HepG2 (cell line): ENCODE measurements around the gene URI1. TPM values are rescaled to one million over a fixed set of nuclear protein-coding genes. Genes with fewer than 3 reads are reported as not detected.

Experiments
- DMAP1 ChIP-seq: IDR thresholded peaks from 2 replicates; pipeline ENCODE4 v1.6.1; 2016
- DZIP1 ChIP-seq: sonication (generic); formaldehyde crosslinking; IDR thresholded peaks from 2 replicates; pipeline ENCODE4 v1.5.0; 2020; ENCODE audit warnings: mild to moderate bottlenecking, missing genetic modification reagents
- FOSL1 ChIP-seq: sonication (generic); formaldehyde crosslinking; IDR thresholded peaks from 2 replicates; pipeline ENCODE4 v1.9.0; 2021; ENCODE audit warnings: missing genetic modification reagents, borderline replicate concordance
- HNF1A ChIP-seq, 2 experiments: sonication (generic) in 1 of 2; formaldehyde crosslinking in 1 of 2; IDR thresholded peaks; 2 replicates each; pipeline versions ENCODE4 v1.4.0 to v1.6.1; 2016 to 2020; ENCODE audit warnings: borderline replicate concordance in 1 of 2, low read depth in 1 of 2, mild to moderate bottlenecking in 1 of 2, missing genetic modification reagents in 1 of 2
- KIAA2018 ChIP-seq: sonication (generic); formaldehyde crosslinking; IDR thresholded peaks from 2 replicates; pipeline ENCODE4 v1.5.0; 2020; ENCODE audit warnings: mild to moderate bottlenecking, missing genetic modification reagents, borderline replicate concordance
- MIER2 ChIP-seq: IDR thresholded peaks from 2 replicates; pipeline ENCODE4 v1.6.1; 2016; ENCODE audit warnings: missing biosample characterization, missing genetic modification reagents
- SALL1 ChIP-seq: sonication (generic); formaldehyde crosslinking; IDR thresholded peaks from 2 replicates; pipeline ENCODE4 v1.8.0; 2022; ENCODE audit warnings: mild to moderate bottlenecking, missing genetic modification reagents
- SP4 ChIP-seq: sonication (generic); formaldehyde crosslinking; IDR thresholded peaks from 2 replicates; pipeline ENCODE4 v1.8.1; 2023; ENCODE audit warnings: mild to moderate bottlenecking, missing genetic modification reagents
- ZBTB7A ChIP-seq: sonication (generic); formaldehyde crosslinking; IDR thresholded peaks from 2 replicates; pipeline ENCODE4 v1.8.0; 2022; ENCODE audit warnings: mild to moderate bottlenecking, missing genetic modification reagents
- ZNF367 ChIP-seq: sonication (generic); formaldehyde crosslinking; IDR thresholded peaks from 2 replicates; pipeline ENCODE4 v1.4.0; 2020; ENCODE audit warnings: missing genetic modification reagents, borderline replicate concordance
- ZNF607 ChIP-seq: sonication (generic); formaldehyde crosslinking; IDR thresholded peaks from 2 replicates; pipeline ENCODE4 v1.5.1; 2020; ENCODE audit warnings: missing genetic modification reagents, mild to moderate bottlenecking, borderline replicate concordance
- ZNF768 ChIP-seq: sonication (generic); formaldehyde crosslinking; IDR thresholded peaks from 2 replicates; pipeline ENCODE4 v1.4.0; 2020; ENCODE audit warnings: missing genetic modification reagents
- polyA plus RNA-seq, 8 experiments: library from polyadenylated mRNA; depleted of rRNA in 3 of 8; stranded (reverse) in 7 of 8; unstranded in 1 of 8; fragments of >200 nt; fragmentation: Illumina TruSeq in 4 of 8; extraction: Trizol in 4 of 8; gene quantifications; 2 replicates each; pipeline versions ENCODE4 v1.2.1 to v1.2.3, GENCODE V29; 2011 to 2016; ENCODE audit warnings: low read depth in 4 of 8, missing spikeins in 1 of 8, mixed read lengths in 1 of 8; ENCODE audit not compliant: insufficient read depth in 1 of 8
- total RNA-seq, 5 experiments: library from RNA; depleted of rRNA; stranded (reverse); fragments of >200 nt; fragmentation: Illumina TruSeq; extraction: Trizol; gene quantifications; 2 replicates each; pipeline ENCODE4 v1.2.3, GENCODE V29; 2016; ENCODE audit warnings: low read depth in 1 of 5
- TF ChIP-seq, protein P1 (sequence below): fragments of 450-650 bp; IDR thresholded peaks from 2 replicates; pipeline ENCODE4 v1.6.1; 2017

URI1 gene
- total and polyA plus RNA-seq, 2 of the 13 experiments (the other 11 are each of a cell fraction or from before 2014, with no cell fraction given) = 43.6 to 67.9 TPM

GRCh38 chr19:29941828-29942403, at the start of gene URI1 (continued):
- TF ChIP-seq MIER2 (CRISPR knock-in tag) (no peak), HNF1A (IDR thresholded peaks at IDR 0.05; ENCODE audit: low read depth) (no peak), HNF1A (CRISPR knock-in tag; IDR thresholded peaks at IDR 0.05; ENCODE audit: borderline replicate concordance) (no peak), SALL1 (CRISPR knock-in tag) (peak; percentile 55), FOSL1 (CRISPR knock-in tag) (no peak), ZBTB7A (CRISPR knock-in tag) (no peak), SP4 (peak; percentile 91), DMAP1 (CRISPR knock-in tag) (peak; percentile 28), ZNF367 (no peak), ZNF768 (no peak), ZNF607 (CRISPR knock-in tag) (peak; percentile 63; the same call in 1 of the 2 replicates), KIAA2018 (no peak), DZIP1 (CRISPR knock-in tag) (no peak)
- TF ChIP-seq, protein P1, sequence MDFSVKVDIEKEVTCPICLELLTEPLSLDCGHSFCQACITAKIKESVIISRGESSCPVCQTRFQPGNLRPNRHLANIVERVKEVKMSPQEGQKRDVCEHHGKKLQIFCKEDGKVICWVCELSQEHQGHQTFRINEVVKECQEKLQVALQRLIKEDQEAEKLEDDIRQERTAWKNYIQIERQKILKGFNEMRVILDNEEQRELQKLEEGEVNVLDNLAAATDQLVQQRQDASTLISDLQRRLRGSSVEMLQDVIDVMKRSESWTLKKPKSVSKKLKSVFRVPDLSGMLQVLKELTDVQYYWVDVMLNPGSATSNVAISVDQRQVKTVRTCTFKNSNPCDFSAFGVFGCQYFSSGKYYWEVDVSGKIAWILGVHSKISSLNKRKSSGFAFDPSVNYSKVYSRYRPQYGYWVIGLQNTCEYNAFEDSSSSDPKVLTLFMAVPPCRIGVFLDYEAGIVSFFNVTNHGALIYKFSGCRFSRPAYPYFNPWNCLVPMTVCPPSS = no peak
